ENCODE results near the gene PCDHB12.
"Not testable (repeated sequence)": the region's sequence is repeated elsewhere in the genome, so short reads cannot be mapped to it uniquely, and the experiment has no call there.

Gene PCDHB12

DNA sequence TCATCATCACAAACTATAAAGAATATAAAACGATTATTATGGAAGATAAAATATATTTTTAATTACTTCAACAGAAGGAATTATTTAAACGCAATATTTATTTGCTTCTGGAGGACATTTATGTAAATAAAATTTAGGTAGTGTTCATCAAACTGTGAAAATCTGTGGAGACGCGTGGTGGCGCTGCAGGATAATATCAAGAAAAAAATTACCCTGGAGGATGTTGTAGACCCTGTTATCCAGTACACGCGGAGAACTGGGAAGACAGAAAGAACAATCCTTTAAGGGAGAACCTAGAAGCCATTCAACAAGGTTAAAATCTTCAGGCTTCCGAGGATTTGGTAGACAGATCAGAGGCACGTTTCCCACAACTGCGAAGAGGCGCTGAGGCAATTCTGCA, at the start of gene PCDHB12:
Gene PCDHB12 (plus strand): TSS at position 242 of the 400 bp plus-strand sequence. CDS start 189 bp downstream, outside the sequence.
- no peaks in the 10 kb centered on the region for H3K4me1 ChIP-seq (ENCODE audit: control insufficient read depth, insufficient read depth, low read length)
- no peaks in the 10 kb centered on the region for H3K9me3 ChIP-seq (ENCODE audit: control insufficient read depth, insufficient read depth, low read length)
- H3K27me3 ChIP-seq (ENCODE audit: control insufficient read depth, insufficient read depth, low read length): no peaks in the 10 kb centered on the region
- H3K4me3 ChIP-seq (ENCODE audit: low read length): no peak within 1 kb of the TSS
- no peak for DNase-seq (ENCODE audit: low read depth, low spot score)
- H3K27ac ChIP-seq (ENCODE audit: low read length): no peak within 1 kb of the TSS
- no peaks in the 10 kb centered on the region for H3K36me3 ChIP-seq (ENCODE audit: control insufficient read depth, insufficient read depth, low read length)
- WGBS (ENCODE audit: insufficient coverage, insufficient read length): no CpG with 5 or more reads among the region's 11 CpGs

DNA sequence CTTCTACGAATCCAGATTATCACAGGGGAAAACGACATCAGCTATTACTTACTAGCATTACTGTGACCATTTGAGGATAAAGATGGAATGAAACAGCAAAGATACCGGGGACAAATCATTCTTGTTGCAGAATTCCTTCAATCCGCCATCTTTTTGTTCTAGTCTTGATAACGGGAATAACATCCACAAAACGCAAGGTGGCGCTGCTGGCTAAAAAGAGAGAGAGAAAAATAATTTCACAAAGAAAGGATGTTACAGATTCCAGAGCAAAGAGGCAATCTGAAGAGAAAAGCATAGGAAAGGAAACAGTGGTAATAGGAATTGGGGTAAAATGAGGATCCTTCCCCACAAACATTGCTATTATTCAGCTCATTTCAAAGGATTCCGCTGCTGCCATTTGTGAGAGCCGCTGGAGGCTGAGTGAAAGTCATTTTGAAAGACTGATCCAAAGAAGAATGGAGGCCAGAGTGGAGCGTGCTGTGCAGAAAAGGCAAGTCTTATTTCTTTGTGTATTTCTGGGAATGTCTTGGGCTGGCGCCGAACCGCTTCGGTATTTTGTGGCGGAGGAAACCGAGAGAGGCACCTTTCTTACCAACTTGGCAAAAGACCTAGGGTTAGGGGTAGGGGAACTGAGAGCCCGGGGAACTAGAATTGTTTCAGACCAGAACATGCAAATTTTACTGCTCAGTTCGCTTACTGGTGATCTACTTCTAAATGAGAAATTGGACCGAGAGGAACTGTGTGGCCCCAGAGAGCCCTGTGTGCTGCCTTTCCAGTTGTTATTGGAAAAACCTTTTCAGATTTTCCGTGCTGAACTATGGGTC, 35.9 kb upstream of the PCDHB12 start, which contains the start of gene PCDHB7:
Gene PCDHB7 (plus strand): TSS at position 264 of the 824 bp plus-strand sequence. CDS start 192 bp downstream, at position 456.
- Histone ChIP-seq H3K4me1 (ENCODE audit: control insufficient read depth, insufficient read depth, low read length) (no peaks in the 10 kb centered on the region), H3K36me3 (ENCODE audit: control insufficient read depth, insufficient read depth, low read length) (no peaks in the 10 kb centered on the region), H3K27me3 (ENCODE audit: control insufficient read depth, insufficient read depth, low read length) (no peaks in the 10 kb centered on the region), H3K9me3 (ENCODE audit: control insufficient read depth, insufficient read depth, low read length) (no peaks in the 10 kb centered on the region), H3K4me3 (ENCODE audit: low read length) (no peak within 1 kb of the TSS), H3K27ac (ENCODE audit: low read length) (no peak within 1 kb of the TSS)
- WGBS (ENCODE audit: insufficient coverage, insufficient read length): no CpG with 5 or more reads among the region's 20 CpGs
- peak; percentile 50 for DNase-seq (ENCODE audit: low read depth, low spot score)

DNA sequence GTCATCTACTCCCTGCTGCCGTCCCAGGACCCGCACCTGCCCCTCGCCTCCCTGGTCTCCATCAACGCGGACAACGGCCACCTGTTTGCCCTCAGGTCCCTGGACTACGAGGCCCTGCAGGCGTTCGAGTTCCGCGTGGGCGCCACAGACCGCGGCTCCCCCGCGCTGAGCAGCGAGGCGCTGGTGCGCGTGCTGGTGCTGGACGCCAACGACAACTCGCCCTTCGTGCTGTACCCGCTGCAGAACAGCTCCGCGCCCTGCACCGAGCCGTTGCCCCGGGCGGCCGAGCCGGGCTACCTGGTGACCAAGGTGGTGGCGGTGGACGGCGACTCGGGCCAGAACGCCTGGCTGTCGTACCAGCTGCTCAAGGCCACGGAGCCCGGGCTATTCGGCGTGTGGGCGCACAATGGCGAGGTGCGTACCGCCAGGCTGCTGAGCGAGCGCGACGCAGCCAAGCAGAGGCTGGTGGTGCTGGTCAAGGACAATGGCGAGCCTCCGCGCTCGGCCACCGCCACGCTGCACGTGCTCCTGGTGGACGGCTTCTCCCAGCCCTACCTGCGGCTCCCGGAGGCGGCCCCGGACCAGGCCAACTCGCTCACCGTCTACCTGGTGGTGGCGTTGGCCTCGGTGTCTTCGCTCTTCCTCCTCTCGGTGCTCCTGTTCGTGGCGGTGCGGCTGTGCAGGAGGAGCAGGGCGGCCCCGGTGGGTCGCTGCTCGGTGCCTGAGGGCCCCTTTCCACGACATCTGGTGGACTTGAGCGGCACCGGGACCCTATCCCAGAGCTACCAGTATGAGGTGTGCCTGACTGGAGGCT, 34.0 kb upstream of the PCDHB12 start:
- H3K4me3 ChIP-seq (ENCODE audit: low read length); H3K27me3 ChIP-seq (ENCODE audit: control insufficient read depth, insufficient read depth, low read length); H3K9me3 ChIP-seq (ENCODE audit: control insufficient read depth, insufficient read depth, low read length); H3K36me3 ChIP-seq (ENCODE audit: control insufficient read depth, insufficient read depth, low read length); H3K27ac ChIP-seq (ENCODE audit: low read length); DNase-seq (ENCODE audit: low read depth, low spot score); H3K4me1 ChIP-seq (ENCODE audit: control insufficient read depth, insufficient read depth, low read length): not testable (repeated sequence)
- no CpG with 5 or more reads among the region's 79 CpGs for WGBS (ENCODE audit: insufficient coverage, insufficient read length)

DNA sequence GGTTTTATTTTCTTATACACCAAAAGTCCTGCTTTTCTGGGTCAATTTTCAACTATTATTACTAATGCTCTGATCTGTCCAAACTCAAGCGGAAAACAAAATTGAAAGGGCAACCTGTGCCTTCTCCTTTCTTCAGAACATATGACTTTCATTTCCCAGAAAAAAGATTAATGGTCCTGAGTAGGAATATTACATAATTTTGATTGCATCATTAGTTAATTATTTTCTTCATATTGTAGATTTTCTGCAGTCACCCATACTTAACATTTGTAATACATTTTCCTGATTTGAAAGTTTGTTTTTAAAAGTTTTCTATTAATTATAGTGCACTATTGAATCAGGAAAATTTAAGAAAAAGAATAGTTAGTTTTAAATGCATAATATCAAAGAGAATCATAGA, 32.6 kb upstream of the PCDHB12 start:
- WGBS (ENCODE audit: insufficient coverage, insufficient read length): no CpG with 5 or more reads among the region's 1 CpG
- no peaks in the 10 kb centered on the region for H3K36me3 ChIP-seq (ENCODE audit: control insufficient read depth, insufficient read depth, low read length)
- H3K4me1 ChIP-seq (ENCODE audit: control insufficient read depth, insufficient read depth, low read length): no peaks in the 10 kb centered on the region
- H3K9me3 ChIP-seq (ENCODE audit: control insufficient read depth, insufficient read depth, low read length): no peaks in the 10 kb centered on the region
- no peak overlapping the region for H3K27ac ChIP-seq (ENCODE audit: low read length)
- H3K27me3 ChIP-seq (ENCODE audit: control insufficient read depth, insufficient read depth, low read length): no peaks in the 10 kb centered on the region
- H3K4me3 ChIP-seq (ENCODE audit: low read length): no peak overlapping the region
- no peak for DNase-seq (ENCODE audit: low read depth, low spot score)

DNA sequence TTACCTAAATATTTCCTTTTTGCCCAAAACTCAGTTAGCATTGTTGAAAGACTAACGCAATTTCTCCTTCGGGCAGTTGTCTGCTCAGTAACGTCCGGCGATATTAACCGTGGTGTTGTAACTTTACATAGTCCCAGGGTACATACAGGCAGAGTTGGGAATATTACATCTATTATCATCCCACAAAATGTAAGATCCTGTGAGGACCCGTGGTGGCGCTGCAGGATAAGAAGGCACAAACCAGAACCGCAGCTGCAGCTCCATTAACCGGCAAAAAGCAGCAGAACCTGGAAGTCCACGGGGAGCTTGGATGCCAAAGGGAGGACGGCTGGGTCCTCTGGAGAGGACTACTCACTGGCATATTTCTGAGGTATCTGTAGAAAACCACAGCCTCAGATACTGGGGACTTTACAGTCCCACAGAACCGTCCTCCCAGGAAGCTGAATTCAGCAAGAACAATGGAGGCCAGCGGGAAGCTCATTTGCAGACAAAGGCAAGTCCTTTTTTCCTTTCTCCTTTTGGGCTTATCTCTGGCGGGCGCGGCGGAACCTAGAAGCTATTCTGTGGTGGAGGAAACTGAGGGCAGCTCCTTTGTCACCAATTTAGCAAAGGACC, 30.8 kb upstream of the PCDHB12 start, which contains the start of gene PCDHB8:
Gene PCDHB8 (plus strand): TSS at position 214 of the 615 bp plus-strand sequence. CDS start 245 bp downstream, at position 459.
- not testable (repeated sequence) for H3K4me1 ChIP-seq (ENCODE audit: control insufficient read depth, insufficient read depth, low read length); H3K9me3 ChIP-seq (ENCODE audit: control insufficient read depth, insufficient read depth, low read length); H3K4me3 ChIP-seq (ENCODE audit: low read length); H3K27me3 ChIP-seq (ENCODE audit: control insufficient read depth, insufficient read depth, low read length); H3K27ac ChIP-seq (ENCODE audit: low read length); H3K36me3 ChIP-seq (ENCODE audit: control insufficient read depth, insufficient read depth, low read length); DNase-seq (ENCODE audit: low read depth, low spot score)
- WGBS (ENCODE audit: insufficient coverage, insufficient read length): no CpG with 5 or more reads among the region's 18 CpGs

DNA sequence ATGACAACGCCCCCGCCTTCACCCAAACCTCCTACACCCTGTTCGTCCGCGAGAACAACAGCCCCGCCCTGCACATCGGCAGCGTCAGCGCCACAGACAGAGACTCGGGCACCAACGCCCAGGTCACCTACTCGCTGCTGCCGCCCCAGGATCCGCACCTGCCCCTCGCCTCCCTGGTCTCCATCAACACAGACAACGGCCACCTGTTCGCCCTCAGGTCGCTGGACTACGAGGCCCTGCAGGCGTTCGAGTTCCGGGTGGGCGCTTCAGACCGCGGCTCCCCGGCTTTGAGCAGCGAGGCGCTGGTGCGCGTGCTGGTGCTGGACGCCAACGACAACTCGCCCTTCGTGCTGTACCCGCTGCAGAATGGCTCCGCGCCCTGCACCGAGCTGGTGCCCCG, 29.1 kb upstream of the PCDHB12 start:
- not testable (repeated sequence) for H3K27me3 ChIP-seq (ENCODE audit: control insufficient read depth, insufficient read depth, low read length); H3K4me3 ChIP-seq (ENCODE audit: low read length); DNase-seq (ENCODE audit: low read depth, low spot score); H3K9me3 ChIP-seq (ENCODE audit: control insufficient read depth, insufficient read depth, low read length); H3K4me1 ChIP-seq (ENCODE audit: control insufficient read depth, insufficient read depth, low read length); H3K36me3 ChIP-seq (ENCODE audit: control insufficient read depth, insufficient read depth, low read length); H3K27ac ChIP-seq (ENCODE audit: low read length)
- WGBS (ENCODE audit: insufficient coverage, insufficient read length): no CpG with 5 or more reads among the region's 39 CpGs

DNA sequence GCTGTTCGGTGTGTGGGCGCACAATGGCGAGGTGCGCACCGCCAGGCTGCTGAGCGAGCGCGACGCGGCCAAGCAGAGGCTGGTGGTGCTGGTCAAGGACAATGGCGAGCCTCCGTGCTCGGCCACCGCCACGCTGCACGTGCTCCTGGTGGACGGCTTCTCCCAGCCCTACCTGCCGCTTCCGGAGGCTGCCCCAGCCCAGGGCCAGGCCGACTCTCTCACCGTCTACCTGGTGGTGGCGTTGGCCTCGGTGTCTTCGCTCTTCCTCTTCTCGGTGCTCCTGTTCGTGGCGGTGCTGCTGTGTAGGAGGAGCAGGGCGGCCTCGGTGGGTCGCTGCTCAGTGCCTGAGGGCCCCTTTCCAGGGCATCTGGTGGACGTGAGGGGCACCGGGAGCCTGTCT, 28.6 kb upstream of the PCDHB12 start:
- not testable (repeated sequence) for H3K27me3 ChIP-seq (ENCODE audit: control insufficient read depth, insufficient read depth, low read length); H3K36me3 ChIP-seq (ENCODE audit: control insufficient read depth, insufficient read depth, low read length); H3K9me3 ChIP-seq (ENCODE audit: control insufficient read depth, insufficient read depth, low read length); H3K4me1 ChIP-seq (ENCODE audit: control insufficient read depth, insufficient read depth, low read length); H3K27ac ChIP-seq (ENCODE audit: low read length); H3K4me3 ChIP-seq (ENCODE audit: low read length); DNase-seq (ENCODE audit: low read depth, low spot score)
- no CpG with 5 or more reads among the region's 32 CpGs for WGBS (ENCODE audit: insufficient coverage, insufficient read length)

DNA sequence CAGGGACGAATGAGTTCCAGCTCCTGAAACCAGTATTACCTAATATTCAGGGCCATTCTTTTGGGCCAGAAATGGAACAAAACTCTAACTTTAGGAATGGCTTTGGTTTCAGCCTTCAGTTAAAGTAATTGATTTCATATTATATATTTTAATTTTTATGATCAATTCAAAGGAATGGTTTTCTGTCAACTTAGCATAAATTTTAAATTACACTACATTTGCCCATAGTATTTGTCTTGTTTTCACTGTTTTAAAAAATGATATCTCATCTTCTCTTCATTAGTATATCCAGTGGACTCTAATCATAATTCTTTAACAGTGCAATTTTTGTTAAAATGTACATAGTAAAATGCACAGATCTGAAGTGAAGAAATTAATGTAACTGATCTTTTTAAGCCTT, 28.2 kb upstream of the PCDHB12 start:
- DNase-seq (ENCODE audit: low read depth, low spot score): no peak
- WGBS (ENCODE audit: insufficient coverage, insufficient read length): no CpG with 5 or more reads among the region's 1 CpG
- H3K27me3 ChIP-seq (ENCODE audit: control insufficient read depth, insufficient read depth, low read length): no peaks in the 10 kb centered on the region
- H3K4me3 ChIP-seq (ENCODE audit: low read length): no peak overlapping the region
- no peaks in the 10 kb centered on the region for H3K36me3 ChIP-seq (ENCODE audit: control insufficient read depth, insufficient read depth, low read length)
- no peaks in the 10 kb centered on the region for H3K4me1 ChIP-seq (ENCODE audit: control insufficient read depth, insufficient read depth, low read length)
- H3K9me3 ChIP-seq (ENCODE audit: control insufficient read depth, insufficient read depth, low read length): no peaks in the 10 kb centered on the region; the same call in 1 of the 2 replicates
- no peak overlapping the region for H3K27ac ChIP-seq (ENCODE audit: low read length)

DNA sequence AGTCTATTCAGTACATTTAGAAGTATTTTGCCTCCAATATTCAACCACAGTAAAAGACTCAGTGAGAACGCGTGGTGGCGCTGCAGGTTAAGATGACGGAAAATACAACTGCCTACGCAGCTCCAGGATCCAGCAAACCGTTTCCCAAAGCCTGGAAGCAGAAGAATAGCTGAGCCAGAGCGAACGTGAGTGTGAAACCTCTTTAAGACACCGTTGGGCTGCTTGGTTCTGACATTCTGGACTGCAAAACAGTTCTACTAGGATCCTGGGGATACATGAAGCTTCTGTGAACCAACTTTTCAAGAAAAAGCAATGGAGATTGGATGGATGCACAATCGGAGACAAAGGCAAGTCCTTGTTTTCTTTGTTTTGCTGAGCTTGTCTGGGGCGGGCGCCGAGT, 26.3 kb upstream of the PCDHB12 start, which contains the start of gene PCDHB16:
Gene PCDHB16 (plus strand): TSS at position 140 of the 400 bp plus-strand sequence. CDS start 173 bp downstream, at position 313.
- no peaks in the 10 kb centered on the region for H3K27me3 ChIP-seq (ENCODE audit: control insufficient read depth, insufficient read depth, low read length)
- no peak within 1 kb of the TSS for H3K27ac ChIP-seq (ENCODE audit: low read length)
- no CpG with 5 or more reads among the region's 13 CpGs for WGBS (ENCODE audit: insufficient coverage, insufficient read length)
- peak; percentile 50 for DNase-seq (ENCODE audit: low read depth, low spot score)
- H3K4me3 ChIP-seq (ENCODE audit: low read length): no peak within 1 kb of the TSS
- H3K4me1 ChIP-seq (ENCODE audit: control insufficient read depth, insufficient read depth, low read length): no peaks in the 10 kb centered on the region
- H3K9me3 ChIP-seq (ENCODE audit: control insufficient read depth, insufficient read depth, low read length): no peaks in the 10 kb centered on the region; the same call in 1 of the 2 replicates
- no peaks in the 10 kb centered on the region for H3K36me3 ChIP-seq (ENCODE audit: control insufficient read depth, insufficient read depth, low read length)
